IPS DF 4.7 (cell line): ENCODE results near the gene WDR45B.
"Not testable (repeated sequence)": the region's sequence is repeated elsewhere in the genome, so short reads cannot be mapped to it uniquely, and the experiment has no call there.

Source experiments
- DNase-seq: peaks from one replicate; pipeline ENCODE4 v3.0.0-alpha.2; 2013; ENCODE audit warnings: low spot score; ENCODE audit errors: extremely low read depth

WDR45B gene

GRCh38 chr17:82585935-82586575 is 62.2 kb downstream of the WDR45B start:
- not testable (repeated sequence) for DNase-seq

- DNase-seq = no peak
Observed at GRCh38 chr17:82583720-82584234, 64.5 kb downstream of the WDR45B start.

GRCh38 chr17:82582709-82583108 is 65.5 kb downstream of the WDR45B start:
- no peak for DNase-seq

GRCh38 chr17:82582213-82582612 is 66.0 kb downstream of the WDR45B start:
- no peak for DNase-seq

DNA sequence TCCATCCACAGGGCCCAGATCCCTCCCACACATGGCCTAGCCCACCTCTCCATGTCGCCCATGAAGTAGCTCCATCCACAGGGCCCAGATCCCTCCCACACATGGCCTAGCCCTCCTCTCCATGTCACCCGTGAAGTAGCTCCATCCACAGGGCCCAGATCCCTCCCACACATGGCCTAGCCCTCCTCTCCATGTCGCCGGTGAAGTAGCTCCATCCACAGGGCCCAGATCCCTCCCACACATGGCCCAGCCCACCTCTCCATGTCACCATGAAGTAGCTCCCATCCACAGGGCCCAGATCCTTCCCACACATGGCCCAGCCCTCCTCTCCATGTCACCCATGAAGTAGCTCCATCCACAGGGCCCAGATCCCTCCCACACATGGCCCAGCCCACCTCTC is 68.3 kb downstream of the WDR45B start:
- not testable (repeated sequence) for DNase-seq

DNA sequence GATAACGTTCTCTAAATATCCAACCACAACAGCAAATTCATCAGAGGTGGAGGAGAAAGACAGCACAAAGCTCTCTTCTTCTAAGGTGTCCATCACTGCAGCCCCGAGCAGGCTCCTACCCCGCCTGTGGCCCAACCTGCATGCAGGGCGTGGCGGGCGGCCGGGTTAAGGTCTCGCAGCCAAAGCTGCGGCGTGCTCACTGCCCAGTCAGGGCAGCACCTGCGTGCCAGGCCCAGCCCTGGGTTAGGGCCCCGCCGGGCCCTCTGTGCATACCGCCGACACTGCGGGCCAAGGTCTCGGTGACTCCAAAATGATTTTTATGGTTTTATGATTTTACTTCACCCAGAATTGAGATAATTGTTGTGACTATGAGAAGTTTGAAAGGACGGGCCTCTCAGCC is 70.9 kb downstream of the WDR45B start:
- DNase-seq = no peak

- DNase-seq = not testable (repeated sequence)
Observed at GRCh38 chr17:82575581-82576221, 72.5 kb downstream of the WDR45B start.

DNA sequence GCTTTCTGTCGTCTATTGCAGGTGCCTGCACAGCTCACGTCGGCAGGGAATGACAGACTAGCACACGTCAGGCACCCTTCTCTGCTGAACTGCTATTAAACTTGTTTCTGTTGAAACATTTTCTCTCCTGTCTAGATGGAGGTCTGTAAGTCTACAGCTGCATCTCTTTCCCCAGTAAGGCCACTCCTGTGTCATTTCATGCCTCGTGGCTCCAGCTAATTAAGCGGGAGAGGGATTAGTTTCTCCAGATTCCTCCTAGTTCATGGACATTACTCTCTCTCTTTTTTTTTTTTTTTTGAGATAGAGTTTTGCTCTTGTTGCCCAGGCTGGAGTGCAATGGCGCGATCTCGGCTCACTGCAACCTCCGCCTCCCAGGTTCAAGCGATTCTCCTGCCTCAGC is 74.2 kb downstream of the WDR45B start:
- DNase-seq = no peak

DNA sequence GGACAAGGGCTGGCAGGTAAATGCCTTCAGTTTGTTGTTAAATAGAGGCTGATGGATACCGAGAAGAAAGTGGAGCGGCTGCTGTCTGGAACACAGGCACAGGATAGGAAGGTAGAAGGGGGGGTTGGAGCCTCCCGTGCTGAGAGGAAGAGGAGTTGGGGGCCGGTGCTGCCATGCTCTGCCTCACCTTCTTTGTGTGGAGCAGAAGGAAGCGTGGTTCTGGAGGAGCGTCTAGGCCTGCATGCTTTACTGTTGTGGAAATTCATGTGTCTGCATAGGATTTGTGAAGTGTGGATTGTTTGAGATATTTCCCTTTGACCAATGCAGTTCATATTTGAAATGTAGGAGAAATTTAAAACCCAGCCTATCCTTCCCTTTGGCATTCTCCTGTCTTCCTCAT is 76.4 kb downstream of the WDR45B start:
- no peak for DNase-seq

- no peak for DNase-seq
Observed at GRCh38 chr17:82570277-82570676, 78.0 kb downstream of the WDR45B start.

DNA sequence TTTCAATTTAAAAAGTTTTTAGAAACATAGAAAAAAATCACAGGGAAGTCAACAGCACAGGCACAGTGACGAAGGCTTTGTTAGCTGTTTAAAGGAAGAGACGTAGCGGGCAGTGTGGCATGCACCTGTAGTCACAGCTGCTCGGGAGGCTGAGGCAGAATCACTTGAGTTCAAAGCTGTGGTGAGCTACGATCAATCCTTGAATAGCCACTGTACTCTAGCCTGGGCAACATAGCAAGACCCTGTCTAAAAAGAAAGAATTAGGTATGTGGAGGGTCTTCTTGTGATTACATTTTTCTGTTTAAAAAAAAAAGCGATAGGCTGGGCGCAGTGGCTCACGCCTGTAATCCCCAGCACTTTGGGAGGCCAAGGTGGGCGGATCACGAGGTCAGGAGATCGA is 78.6 kb downstream of the WDR45B start:
- no peak for DNase-seq

DNA sequence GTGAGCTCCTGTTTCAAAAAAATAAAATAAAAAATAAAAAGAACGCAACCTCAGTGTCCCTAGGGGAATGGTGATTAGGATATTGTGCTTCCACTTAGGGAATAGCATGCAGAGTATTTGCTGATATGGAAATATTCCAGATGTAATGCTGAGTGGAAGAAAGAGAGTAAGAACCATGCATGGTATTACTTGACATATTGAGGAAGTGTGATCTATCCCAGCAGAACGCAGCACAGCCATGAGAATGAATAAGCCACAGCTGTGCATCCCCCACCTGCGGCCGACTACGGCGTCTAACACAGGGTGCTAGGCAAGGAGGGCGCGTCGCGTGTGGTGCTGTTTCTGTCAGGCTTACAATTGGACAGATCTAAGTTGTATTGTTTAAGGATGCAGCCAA is 79.2 kb downstream of the WDR45B start:
- DNase-seq = no peak

- no peak for DNase-seq
Observed at GRCh38 chr17:82567286-82567685, 81.0 kb downstream of the WDR45B start.

- DNase-seq = no peak
Observed at GRCh38 chr17:82566129-82566960, 81.9 kb downstream of the WDR45B start.

- no peak for DNase-seq
Observed at GRCh38 chr17:82565551-82565950, 82.7 kb downstream of the WDR45B start.
